ENCODE data around the gene DDX46. TPM values are rescaled to one million over a fixed set of nuclear protein-coding genes. Genes with fewer than 3 reads are reported as not detected.

DDX46 gene
- polyA plus RNA-seq, 1 donor from 2014 or later: 46.8 TPM

DNA sequence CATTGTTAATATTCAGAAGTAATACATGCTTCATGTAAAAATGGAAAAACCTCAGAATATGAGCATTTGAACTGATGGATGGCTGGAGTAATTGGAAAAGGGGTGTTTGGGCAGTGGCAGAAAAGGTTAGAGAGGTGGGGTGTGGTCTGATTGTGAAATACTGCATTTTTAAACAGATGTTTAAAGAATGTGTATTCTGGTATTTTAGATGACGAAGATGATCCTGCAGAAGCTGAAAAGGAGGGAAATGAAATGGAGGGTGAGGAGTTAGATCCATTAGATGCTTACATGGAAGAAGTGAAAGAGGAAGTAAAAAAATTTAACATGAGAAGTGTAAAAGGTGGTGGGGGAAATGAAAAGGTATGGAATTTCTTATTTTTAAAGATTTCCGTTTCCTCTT is 18.8 kb downstream of the DDX46 start:
- H2AFZ ChIP-seq (ENCODE audit: low read depth, low read length): no peak overlapping the region
- no peak overlapping the region for H3K4me3 ChIP-seq (ENCODE audit: low read length)
- no peaks in the 10 kb centered on the region for H4K20me1 ChIP-seq (ENCODE audit: insufficient read depth)
- no peaks in the 10 kb centered on the region for H3K36me3 ChIP-seq (ENCODE audit: insufficient read depth, low read length)
- no peak overlapping the region for H3K27ac ChIP-seq (ENCODE audit: low read length)
- H3F3A ChIP-seq (ENCODE audit: insufficient read depth, low read length, poor library complexity, severe bottlenecking): no peaks in the 10 kb centered on the region
- H3K9me2 ChIP-seq (ENCODE audit: insufficient read depth, low read length): no peaks in the 10 kb centered on the region
- no peak overlapping the region for H3K9ac ChIP-seq (ENCODE audit: low read length)
- H3K27me3 ChIP-seq (ENCODE audit: insufficient read depth, low read depth, low read length): no peaks in the 10 kb centered on the region
- H3K4me2 ChIP-seq (ENCODE audit: low read length): no peak overlapping the region
- H3K9me3 ChIP-seq (ENCODE audit: low read length): no peaks in the 10 kb centered on the region
- H3K79me2 ChIP-seq (replicated peaks; ENCODE audit: insufficient read depth, low read length): no peaks in the 10 kb centered on the region
- no peak for TF ChIP-seq EP300 (conservative IDR thresholded peaks at IDR 0.05; ENCODE audit: poor library complexity, severe bottlenecking)
- no peak for TF ChIP-seq RAD21 (conservative IDR thresholded peaks at IDR 0.05)
- no peak for TF ChIP-seq MXI1 (conservative IDR thresholded peaks at IDR 0.05; ENCODE audit: poor library complexity, severe bottlenecking)
- TF ChIP-seq EZH2 (IDR thresholded peaks at IDR 0.05; ENCODE audit: borderline replicate concordance, insufficient read depth, low read length, poor library complexity, severe bottlenecking): no peak
- TF ChIP-seq POLR2AphosphoS5 (IDR thresholded peaks at IDR 0.05): no peak
- TF ChIP-seq TAF1 (IDR thresholded peaks at IDR 0.05; ENCODE audit: low read depth): no peak
- TF ChIP-seq, protein P1, sequence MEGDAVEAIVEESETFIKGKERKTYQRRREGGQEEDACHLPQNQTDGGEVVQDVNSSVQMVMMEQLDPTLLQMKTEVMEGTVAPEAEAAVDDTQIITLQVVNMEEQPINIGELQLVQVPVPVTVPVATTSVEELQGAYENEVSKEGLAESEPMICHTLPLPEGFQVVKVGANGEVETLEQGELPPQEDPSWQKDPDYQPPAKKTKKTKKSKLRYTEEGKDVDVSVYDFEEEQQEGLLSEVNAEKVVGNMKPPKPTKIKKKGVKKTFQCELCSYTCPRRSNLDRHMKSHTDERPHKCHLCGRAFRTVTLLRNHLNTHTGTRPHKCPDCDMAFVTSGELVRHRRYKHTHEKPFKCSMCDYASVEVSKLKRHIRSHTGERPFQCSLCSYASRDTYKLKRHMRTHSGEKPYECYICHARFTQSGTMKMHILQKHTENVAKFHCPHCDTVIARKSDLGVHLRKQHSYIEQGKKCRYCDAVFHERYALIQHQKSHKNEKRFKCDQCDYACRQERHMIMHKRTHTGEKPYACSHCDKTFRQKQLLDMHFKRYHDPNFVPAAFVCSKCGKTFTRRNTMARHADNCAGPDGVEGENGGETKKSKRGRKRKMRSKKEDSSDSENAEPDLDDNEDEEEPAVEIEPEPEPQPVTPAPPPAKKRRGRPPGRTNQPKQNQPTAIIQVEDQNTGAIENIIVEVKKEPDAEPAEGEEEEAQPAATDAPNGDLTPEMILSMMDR (IDR thresholded peaks at IDR 0.05; ENCODE audit: poor library complexity, severe bottlenecking): no peak

DNA sequence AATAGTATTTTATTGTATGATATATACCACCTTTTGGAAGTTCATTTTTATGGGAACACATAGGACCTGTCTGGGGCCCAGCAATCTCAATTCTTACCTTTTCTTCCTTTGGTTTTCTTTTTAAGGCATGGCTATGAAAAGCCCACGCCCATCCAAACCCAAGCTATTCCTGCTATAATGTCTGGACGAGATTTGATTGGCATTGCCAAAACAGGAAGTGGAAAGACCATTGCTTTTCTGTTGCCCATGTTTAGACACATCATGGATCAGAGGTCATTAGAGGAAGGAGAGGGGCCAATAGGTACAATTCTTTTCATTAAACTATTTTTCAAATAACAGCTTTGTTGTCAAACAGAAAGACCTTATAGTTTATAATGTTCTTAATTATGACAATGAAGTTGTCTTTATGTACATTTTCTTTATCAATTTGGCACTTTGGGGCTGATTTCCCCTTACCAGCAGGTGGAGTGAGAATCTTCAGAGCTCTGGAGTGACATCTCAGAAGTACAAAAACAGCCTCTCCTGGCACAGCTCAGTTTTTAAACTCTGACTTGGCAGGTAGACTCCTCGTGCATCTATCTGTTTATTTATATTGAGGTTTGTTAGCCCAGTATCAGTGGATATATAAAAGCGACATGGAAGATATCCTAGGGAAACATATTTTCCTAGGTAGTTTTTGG is 25.8 kb downstream of the DDX46 start:
- Histone ChIP-seq H3K27ac (ENCODE audit: low read length) (no peak overlapping the region), H2AFZ (ENCODE audit: low read depth, low read length) (no peak overlapping the region), H4K20me1 (ENCODE audit: insufficient read depth) (no peaks in the 10 kb centered on the region), H3K9me2 (ENCODE audit: insufficient read depth, low read length) (no peaks in the 10 kb centered on the region), H3K9ac (ENCODE audit: low read length) (no peak overlapping the region), H3K27me3 (ENCODE audit: insufficient read depth, low read depth, low read length) (no peaks in the 10 kb centered on the region), H3K4me3 (ENCODE audit: low read length) (no peak overlapping the region), H3K9me3 (ENCODE audit: low read length) (no peaks in the 10 kb centered on the region), H3K36me3 (ENCODE audit: insufficient read depth, low read length) (no peaks in the 10 kb centered on the region), H3K4me2 (ENCODE audit: low read length) (no peak overlapping the region), H3K79me2 (replicated peaks; ENCODE audit: insufficient read depth, low read length) (no peaks in the 10 kb centered on the region), H3F3A (ENCODE audit: insufficient read depth, low read length, poor library complexity, severe bottlenecking) (no peaks in the 10 kb centered on the region)
- TF ChIP-seq, protein P1 (IDR thresholded peaks at IDR 0.05; ENCODE audit: poor library complexity, severe bottlenecking): no peak
- TF ChIP-seq RAD21 (conservative IDR thresholded peaks at IDR 0.05) (no peak), MXI1 (conservative IDR thresholded peaks at IDR 0.05; ENCODE audit: poor library complexity, severe bottlenecking) (no peak), POLR2AphosphoS5 (IDR thresholded peaks at IDR 0.05) (no peak), EZH2 (IDR thresholded peaks at IDR 0.05; ENCODE audit: borderline replicate concordance, insufficient read depth, low read length, poor library complexity, severe bottlenecking) (no peak), EP300 (conservative IDR thresholded peaks at IDR 0.05; ENCODE audit: poor library complexity, severe bottlenecking) (no peak), TAF1 (IDR thresholded peaks at IDR 0.05; ENCODE audit: low read depth) (no peak), SMC3 (conservative IDR thresholded peaks at IDR 0.05; ENCODE audit: poor library complexity) (no peak)
- TF ChIP-seq, protein P2, sequence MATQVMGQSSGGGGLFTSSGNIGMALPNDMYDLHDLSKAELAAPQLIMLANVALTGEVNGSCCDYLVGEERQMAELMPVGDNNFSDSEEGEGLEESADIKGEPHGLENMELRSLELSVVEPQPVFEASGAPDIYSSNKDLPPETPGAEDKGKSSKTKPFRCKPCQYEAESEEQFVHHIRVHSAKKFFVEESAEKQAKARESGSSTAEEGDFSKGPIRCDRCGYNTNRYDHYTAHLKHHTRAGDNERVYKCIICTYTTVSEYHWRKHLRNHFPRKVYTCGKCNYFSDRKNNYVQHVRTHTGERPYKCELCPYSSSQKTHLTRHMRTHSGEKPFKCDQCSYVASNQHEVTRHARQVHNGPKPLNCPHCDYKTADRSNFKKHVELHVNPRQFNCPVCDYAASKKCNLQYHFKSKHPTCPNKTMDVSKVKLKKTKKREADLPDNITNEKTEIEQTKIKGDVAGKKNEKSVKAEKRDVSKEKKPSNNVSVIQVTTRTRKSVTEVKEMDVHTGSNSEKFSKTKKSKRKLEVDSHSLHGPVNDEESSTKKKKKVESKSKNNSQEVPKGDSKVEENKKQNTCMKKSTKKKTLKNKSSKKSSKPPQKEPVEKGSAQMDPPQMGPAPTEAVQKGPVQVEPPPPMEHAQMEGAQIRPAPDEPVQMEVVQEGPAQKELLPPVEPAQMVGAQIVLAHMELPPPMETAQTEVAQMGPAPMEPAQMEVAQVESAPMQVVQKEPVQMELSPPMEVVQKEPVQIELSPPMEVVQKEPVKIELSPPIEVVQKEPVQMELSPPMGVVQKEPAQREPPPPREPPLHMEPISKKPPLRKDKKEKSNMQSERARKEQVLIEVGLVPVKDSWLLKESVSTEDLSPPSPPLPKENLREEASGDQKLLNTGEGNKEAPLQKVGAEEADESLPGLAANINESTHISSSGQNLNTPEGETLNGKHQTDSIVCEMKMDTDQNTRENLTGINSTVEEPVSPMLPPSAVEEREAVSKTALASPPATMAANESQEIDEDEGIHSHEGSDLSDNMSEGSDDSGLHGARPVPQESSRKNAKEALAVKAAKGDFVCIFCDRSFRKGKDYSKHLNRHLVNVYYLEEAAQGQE (IDR thresholded peaks at IDR 0.05; ENCODE audit: borderline replicate concordance): no peak
